Measurements from ENCODE around the gene FGF21.
A peak's percentile ranks its signal among the peaks of the same experiment; 100 is the strongest.

The FGF21 gene

DNA sequence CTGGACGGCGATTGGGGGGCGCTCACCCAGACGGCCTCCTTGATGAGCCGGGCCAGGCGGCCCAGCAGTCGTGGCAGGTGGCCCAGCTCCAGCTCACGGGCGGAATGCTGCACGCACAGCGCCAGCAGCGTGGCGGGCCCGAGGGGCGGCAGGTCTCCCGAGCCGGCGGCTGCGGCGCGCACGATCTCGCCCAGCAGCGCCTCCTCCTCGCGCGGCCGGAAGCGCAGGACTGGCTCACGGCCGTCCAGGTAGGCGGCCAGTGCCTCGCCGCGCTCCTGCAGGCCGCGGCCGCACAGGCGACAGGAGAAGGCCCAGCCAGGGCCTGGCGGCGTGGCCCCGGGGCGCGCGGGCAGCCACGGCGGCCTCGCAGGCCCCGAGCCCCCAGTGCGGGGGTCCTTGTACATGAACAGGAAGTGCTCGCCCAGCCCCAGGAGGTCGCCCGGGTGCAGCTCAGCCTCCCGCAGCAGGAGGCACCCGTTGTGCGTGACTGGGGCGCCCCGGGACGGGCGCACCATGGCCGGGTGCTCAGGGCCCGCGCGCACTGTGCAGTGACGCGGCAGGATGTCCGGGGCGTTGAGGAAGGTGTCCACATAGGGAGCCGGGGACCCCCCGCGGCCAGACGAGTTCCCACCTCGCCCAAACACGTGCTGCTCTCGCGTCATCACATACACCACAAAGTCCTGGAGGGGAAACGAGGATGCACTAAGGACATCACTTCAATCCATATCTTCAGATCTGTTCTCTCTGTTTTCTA is 26.2 kb upstream of the FGF21 start:
- no peak for DNase-seq

DNA sequence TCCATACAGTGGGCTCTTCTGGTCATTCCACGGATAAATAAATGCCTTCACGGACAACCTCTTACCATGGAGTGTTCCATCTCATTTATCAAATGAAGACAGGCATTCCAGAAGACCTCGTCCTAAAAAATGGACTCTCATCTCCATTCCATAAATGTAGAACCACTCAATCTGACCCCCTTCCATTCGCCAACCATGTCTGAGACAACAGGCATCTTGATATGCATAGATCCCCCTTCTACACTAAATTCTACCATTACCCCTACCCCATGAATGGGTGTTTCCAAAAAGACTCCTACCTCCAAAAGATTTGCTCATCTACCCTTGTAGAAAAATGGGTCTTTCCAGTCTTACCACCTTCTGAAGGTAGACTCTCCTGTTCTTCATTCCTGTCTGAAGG is 23.9 kb upstream of the FGF21 start:
- no peak for DNase-seq

DNA sequence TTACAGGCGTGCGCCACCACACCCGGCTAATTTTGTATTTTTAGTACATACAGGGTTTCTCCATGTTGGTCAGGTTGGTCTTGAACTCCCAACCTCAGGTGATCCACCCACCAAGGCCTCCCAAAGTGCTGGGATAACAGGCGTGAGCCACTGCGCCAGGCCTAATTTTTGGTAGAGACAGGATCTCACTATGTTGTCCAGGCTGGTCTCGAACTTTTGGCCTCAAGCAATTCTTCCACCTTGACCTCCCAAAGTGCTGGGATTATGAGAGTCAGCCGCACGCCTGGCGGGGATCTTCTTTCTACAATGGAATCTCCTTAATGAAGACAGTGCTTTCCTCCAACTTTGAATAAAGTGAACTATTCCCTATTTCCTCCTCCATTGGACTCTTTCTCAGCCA is 20.7 kb upstream of the FGF21 start:
- DNase-seq = no peak

DNA sequence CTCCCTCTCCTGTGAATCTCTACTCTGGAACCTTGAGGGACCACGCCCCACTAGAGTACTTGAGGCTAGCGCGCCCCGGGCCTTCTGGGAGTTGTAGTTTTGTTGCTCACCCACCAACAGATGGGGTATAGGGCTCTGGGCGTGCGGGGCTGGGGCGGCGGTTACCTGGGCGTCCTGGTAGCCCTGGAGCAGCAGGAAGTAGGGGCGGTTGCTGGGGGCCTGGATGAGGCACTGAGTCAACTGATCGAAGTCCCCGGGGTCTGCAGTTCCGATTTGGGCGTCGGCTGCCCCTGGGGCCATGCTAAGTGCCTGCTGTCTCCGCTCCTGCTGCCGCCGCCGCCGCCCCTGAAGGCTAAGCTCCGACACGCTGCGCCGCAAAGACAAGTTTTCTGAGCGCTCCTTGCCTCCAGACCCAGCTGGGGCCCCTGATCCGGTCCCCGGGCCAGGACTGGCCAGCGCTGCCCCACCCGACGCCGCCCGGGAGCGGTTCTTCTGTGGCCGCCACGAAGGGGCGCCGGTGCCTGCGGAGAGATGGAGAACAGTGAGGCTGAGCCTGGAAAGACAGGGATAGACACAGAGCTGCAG is 20.2 kb upstream of the FGF21 start:
- DNase-seq = no peak

DNA sequence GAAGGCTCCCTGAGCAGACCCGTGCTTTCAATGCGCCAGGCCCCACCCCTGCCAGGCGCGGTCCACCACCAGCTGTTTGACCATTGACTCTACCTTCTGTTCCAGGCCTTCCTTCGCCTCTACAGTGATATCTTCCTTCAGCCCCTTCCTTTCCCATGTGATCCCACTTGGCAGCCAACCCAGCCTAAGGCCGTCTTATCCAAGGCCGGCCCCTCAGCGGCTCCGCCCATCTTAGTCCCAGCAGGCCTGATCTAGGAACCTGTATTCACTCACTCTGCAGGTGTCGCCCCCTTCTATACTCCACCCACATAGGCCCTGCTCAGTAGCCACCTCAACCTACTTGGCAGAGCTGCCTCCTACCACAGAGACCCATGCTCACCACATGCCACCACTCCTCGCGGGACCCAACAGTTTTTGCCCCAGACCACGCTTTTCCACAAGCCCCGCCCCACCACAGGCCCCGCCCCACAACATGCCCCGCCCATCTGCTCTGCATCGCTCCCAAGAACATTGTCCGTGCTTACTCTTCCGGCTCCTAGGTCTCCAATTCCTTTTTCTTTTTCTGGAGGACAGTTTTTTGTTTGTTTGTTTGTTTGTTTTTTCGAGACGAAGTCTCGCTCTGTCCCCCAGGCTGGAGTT is 17.8 kb upstream of the FGF21 start:
- no peak for DNase-seq

DNA sequence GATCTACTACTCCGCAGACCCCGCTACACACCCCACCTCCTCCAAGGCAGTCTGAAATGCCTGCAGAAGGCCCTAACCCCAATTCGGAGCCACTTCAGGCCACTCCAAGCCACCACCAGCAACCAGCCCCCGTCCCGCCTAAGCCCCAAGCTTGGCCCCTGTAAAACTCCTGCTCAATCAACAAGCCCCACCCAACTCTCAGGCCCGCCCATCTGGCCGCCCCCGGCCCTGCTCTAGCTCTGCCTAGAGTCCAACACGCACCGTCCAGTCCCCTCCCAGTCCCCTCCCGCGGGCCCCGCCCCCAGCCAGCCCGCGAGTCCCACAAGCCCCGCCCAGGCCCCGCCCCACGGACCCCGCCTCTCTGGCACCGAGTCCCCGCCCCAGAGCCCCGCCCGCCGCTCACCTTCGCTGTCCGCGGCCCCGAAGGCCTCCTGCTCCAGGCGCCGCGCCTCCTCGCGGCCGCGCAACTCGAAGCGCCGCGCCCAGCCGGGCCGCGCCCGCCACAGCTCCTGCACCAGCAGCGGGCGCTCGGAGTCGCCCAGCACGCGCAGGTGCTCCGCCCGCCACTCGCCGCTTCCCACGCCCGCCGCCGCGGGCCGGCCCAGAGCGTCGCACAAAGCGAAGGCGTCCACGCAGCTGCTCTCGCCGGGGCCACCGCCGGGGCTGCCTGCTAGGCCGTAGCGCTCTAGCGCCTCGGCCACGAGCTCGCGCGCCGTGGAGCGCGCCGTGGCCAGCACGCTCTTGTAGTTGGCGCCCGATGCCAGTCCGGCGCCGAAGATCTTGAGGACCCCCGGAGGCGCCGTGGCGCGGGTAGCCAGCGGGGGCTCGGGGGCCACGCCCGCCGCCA is 16.5 kb upstream of the FGF21 start:
- peak; percentile 88 for DNase-seq

DNA sequence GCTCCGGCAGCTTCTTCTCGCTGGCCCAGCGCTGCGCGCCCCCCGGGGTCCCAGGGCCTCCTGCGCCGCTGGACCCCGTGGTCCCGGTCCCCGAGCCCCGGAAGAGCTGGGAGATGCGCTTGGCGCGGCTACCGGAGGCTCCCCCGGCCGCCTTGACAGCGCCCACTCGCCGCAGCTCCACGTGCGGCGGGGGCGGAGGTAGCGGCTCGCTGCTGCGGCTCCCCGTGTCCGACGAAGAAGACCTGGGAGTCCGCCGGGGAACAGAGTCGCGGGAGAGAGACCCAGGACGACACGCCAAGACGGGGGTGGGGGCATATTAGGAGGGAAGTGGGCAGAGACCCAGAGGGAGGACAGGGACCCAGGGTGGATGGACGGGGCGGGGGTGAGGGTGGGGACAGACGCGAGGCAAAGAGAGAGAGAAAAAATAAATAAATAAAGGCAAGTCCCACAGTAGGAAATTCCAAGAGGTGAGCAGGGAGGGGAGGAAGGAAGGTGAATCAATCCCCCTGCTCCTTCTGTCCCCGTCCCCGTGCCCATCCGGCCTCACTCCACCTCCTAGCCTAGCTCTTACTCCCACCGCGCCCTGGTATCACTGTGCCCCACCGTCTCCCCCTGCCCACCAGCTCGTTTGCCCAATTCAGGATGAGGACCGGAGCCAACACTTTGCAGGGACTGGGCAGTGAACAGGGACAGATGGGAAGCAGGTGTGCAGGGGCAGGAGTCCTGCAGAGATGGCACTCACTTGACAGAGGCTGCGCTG is 15.7 kb upstream of the FGF21 start:
- no peak for DNase-seq

DNA sequence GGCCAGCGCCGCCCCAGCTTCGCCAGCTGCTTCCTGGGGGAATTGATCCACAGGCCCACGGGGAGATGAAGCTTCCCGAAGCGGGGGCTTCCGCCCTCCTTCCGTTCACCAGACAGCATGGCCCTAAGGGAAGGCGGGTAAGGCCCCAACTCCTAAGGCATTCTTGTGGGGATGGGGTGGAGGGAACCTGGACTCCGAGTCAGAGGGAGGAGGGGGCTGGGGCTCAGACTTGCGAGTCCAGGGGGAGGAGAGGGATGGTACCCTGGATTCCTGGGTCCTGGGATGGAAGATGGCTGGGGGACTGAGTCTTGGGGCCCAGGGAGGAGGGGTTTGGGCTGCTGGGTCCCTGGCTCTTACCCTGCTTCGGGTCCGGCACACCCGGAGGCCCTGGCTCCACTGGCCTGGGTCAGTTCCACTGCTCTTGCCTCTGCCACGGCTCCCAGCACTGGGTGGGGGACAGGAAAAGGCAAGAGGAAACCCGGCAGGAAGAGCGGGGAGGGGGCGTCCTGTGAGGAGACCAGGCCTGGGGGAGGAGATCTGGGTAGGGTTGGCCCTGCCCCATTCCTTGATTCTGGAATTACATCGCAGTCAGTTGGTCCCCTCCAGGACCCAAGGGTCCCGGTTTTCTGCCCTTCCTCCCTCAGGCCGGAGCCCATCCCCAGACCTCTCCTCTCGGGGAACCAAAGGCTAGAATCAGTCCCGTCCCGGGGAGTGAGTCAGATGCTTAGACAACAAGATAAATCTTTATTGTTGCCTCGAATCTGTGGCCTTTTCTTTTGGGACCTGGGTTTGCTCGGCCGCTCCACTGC is 15.0 kb upstream of the FGF21 start, which contains the start of gene RASIP1:
TSS of gene RASIP1 (minus strand) at position 447 of the 809 bp plus-strand sequence. CDS start at position 119, 328 bp downstream.
- no peak for DNase-seq

DNA sequence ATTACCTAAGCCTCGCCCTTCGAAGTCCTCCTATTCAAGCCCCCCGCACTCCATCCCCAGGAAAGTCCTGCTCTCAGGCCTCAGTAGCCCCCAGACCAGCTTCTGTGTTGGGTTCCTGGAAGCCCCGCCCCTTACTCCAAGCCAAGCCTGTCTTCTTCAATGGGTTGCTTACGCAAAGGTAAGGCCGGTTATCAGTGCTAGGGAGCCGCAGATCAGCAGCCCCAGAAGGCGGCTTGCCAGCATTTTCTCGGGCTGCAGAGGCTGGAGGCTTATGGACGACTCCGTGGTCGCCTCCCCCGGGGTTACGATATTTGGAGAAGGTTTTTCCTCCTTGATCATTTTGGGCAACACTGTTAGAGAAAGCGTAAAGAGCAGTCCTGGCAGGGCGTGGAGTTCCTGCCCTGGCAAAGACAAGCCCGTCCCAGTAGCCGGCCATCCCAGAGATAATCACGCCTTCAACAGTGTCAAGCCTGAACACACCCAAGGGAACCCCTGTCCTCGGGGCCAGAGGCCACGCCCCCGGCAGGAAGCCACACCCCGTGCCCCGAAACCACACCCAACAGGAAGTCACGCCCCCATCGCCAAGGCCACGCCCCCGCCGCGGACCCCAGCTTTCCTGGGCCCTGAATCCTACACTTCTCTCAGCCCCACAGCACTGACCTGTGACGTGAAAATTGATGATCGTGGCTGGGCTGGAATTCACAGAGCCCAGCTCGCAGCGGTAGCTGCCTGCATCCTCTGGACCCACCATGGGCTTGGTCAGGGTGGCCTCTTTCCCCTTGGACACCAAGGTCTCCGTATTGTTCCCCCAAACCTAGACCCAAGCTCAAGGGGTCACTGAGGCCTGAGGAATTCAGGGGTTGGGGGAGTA is 14.0 kb upstream of the FGF21 start:
- no peak for DNase-seq

DNA sequence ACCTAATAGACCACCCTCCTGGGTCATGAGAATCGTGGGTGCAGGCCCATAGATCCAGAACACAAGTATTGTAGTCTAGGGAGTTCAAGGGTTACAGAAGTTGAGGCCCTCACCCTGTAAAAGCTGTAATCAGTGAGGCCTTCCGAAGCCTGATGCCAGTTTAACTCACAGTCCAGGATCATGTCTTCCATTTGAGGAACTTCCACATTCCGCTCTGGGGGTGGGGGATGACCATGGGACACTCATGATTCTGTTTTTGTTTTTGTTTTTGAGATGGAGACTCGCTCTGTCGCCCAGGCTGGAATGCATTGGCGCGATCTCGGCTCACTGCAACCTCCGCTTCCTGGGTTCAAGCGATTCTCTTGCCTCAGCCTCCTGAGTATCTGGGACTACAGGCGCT is 13.2 kb upstream of the FGF21 start:
- DNase-seq = no peak

DNA sequence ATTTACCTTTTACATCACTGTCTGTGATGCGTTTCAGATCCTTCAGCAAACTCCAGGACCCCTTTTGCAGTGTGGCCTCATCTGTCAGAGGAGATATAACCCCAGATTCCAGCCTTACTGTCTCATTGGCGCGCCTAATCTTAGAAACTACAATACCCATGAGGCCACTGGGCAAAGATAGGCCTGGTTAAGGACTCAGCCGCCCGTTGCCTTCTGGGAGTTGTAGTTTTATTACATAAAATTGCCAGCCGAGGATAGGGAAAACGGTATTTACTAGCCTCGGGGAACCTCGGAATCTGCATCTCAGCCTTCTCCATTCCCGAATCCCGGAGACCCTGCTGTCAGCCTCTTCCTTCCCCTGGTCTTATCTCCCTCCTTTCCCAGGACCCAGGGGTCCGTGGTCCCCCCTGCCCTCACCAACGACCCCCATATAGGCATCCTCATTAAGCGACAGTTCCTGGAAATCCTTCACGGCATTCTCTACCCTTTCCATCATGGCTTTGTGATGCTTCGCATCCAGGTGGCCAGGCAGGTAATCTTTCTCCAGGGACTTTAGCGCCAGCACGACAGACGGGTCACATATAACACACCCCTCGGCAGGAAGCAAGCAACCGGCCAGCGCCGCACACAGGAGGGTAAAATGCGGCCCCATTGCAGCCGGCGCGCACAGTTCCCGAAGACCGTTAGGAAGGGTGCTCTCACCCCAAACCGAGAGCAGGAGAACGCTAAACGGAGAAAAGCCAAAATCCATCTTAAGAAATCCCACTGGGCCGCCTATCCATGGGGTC is 9.9 kb upstream of the FGF21 start:
- peak; percentile 9 for DNase-seq

DNA sequence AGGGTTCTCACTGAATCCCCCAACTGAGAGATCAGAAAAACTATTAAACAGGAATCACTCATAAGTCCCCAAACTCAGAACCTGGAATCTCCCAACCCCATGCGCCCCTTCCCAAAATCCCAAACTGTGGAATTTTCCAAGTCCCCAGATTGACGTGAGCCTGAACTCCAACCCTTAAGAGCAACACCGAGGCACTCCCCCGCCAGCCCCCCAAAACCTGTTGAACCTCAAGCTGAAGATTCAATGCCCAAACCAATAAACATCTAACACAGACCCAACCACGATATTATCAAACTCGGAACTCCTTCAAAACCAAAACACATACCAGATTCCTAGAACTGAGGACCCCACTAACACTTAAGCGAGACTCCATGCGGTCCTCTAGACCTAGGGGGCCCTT is 9.2 kb upstream of the FGF21 start:
- DNase-seq = no peak

DNA sequence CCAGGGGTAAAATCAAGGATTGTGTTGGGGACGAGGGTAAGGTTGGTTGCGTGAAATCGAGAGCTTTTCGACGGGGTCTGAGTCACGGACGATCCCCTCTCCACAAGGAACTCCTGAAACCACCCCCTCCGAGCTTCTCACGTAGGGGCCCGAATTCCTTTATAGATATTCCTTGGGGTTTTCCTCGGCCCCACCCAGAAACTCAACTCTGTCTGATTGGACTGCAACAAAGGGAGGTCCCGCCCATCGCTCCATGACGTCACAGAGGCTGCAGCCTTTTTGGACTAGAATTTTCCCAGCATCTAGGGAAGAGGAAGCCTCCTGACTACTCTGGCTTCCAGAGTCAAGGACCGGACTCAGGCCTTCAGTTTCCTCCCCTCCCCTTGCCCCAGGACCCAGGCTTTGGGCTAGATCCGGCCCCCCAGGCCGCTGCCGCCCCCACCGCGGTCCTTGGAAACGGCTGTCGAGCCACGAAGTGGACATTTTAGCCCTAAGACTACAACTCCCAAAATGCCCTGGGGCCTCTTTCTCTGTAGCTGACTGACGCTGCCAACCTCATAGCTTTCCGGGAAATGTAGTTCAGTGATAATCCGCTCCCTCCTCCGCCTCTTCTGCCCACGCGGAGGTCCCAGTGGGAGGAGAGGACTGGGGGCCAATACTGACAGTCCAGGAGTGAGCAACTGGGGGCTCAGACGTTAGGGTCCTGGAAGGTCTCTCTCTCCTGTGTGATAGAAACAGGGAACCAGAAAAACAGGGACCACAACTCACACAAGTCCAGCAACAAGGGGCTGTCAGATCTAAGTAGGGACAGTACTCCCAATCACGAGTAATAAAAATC is 8.4 kb upstream of the FGF21 start, which contains the start of gene IZUMO1:
TSS of gene IZUMO1 (minus strand) at position 172 of the 838 bp plus-strand sequence. CDS start 1,050 bp downstream, outside the sequence.
- peak; percentile 11 for DNase-seq

DNA sequence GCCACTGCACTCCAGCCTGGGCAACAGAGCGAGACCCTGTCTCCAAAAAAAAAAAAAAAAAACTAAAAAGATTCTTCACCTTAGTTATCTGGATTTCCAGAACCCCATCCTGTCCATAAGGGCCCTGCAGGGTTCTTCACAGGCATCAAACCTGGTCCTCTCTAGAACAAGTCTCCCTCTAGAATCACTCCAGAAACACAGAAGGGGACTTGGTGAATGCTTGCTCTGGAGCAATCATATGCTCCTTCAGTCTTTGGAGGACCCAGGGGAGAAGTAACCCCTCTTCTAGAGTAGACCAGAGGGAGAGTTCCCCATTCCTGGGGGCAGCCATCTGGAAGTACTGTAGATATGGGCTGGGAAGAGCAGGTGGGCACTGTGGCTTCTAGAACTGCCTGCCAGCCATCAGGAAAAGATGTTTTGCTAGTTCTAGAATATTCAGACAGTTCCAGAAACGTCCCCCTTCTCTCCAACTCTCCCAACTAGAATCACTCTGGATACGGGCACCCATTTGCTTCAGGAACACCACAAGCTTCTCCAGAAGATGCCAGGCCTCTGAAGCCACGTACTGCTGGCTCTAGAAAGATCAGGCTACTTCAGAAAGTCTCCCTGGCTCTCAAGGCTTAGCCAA is 5.6 kb upstream of the FGF21 start:
- DNase-seq = no peak

DNA sequence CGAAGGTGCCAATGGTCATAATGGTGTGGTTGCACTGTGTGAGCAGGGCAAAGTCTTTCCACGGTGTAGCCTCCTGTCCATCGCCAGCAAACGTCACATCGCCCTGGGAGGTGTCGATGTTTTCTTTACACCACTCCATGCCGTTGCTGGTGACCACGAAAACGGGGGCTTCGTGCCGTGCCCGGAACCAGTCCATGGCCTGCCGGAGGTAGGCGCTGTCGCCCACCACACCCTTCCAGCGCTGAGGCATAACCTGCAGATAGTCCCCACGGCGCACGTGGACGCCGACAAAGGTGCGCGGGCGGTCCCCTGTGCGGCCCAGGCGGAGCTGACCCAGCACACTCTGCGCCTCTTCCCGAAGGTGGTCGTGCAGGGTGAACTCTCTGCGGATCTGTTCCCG is 5.0 kb upstream of the FGF21 start:
- DNase-seq = no peak

DNA sequence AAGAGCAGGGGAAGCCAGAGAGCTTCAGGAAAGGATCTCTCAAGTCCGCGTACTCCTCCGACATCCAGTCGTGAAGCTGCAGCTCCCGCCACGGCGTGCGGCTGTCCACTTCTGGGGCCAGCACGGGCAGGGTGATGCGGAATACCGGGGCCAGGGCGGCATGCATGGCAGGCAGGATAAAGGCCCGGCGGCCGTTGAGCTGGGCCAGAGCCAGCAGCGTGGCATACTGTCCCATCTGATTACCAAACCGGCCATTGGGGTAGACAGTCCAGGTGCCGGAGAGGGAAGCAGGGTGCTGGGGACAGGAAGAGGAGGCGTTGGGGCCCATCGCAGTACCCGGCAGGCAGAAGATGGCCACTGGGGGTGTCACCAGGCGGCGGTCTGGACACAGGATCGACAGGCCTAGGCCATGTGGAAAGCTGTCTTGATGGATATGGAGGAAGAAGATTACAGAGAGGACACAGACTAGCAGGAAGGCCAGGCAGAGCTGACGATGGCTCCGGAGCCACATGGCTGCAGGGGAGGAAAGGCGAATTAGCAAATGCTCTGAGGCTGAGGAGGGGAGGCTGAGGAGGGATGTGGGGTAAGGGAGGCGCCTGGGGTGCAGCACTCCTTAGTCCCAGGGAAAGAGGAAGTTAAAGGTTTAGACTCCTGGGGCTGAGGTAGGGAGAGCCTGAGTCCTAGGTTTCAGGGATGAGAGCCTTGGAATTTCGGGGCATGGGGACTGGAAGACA is 4.4 kb upstream of the FGF21 start:
- DNase-seq = no peak

DNA sequence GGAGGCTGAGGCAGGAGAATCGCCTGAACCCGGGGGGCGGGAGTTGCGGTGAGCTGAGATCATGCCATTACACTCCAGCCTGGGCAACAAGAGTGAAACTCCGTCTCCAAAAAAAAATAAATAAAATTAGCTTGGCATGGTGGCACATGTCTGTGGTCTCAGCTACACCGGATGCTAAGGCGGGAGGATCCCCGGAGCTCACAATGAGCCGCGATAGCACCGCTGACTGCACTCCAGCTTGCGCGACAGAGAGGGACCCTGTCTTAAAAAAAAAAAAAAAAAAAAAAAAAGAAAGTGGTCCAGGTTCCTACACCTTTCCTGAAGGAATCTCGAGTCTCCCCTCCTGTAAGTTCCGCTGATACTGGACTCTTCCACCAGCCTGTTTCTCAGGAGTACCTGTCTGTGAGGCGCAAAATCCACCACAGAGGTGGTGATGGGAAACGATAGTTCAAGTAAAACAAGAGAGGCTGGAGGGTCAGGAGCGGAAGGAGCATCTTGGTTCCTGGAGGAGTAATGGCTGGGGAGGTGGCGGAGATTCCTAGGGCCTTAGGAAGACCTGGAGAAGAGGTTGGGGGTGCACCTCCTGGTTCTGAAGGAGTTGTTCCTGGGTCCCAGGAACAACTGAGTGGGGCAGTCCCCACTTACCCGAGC is 3.4 kb upstream of the FGF21 start:
- DNase-seq = no peak

All from effector CD8-positive, alpha-beta T cell (primary cell).